ENCODE results near the gene MAPK8IP3. TPM values are rescaled to one million over a fixed set of nuclear protein-coding genes. Genes with fewer than 3 reads are reported as not detected.

MAPK8IP3 gene
- total and polyA plus RNA-seq, 12 donors, result 12.1 to 430 (median 56.1) TPM

GRCh38 chr16:1688807-1689560 is 17.0 kb upstream of the MAPK8IP3 start:
- no peaks in the 10 kb centered on the region for H3K27me3 ChIP-seq
- H3K4me1 ChIP-seq (replicated peaks in 1 of 2), result peaks cover 0 to 8% of the 10 kb centered on the region in 2 donors
- TF ChIP-seq, protein P1, sequence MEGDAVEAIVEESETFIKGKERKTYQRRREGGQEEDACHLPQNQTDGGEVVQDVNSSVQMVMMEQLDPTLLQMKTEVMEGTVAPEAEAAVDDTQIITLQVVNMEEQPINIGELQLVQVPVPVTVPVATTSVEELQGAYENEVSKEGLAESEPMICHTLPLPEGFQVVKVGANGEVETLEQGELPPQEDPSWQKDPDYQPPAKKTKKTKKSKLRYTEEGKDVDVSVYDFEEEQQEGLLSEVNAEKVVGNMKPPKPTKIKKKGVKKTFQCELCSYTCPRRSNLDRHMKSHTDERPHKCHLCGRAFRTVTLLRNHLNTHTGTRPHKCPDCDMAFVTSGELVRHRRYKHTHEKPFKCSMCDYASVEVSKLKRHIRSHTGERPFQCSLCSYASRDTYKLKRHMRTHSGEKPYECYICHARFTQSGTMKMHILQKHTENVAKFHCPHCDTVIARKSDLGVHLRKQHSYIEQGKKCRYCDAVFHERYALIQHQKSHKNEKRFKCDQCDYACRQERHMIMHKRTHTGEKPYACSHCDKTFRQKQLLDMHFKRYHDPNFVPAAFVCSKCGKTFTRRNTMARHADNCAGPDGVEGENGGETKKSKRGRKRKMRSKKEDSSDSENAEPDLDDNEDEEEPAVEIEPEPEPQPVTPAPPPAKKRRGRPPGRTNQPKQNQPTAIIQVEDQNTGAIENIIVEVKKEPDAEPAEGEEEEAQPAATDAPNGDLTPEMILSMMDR (IDR thresholded peaks at IDR 0.05), result no peak
- no peak for TF ChIP-seq POLR2A (IDR thresholded peaks at IDR 0.05)
- H3K36me3 ChIP-seq (replicated peaks in 1 of 2), result peaks cover 0 to 52% of the 10 kb centered on the region in 2 donors
- DNase-seq, result no peak
- intact Hi-C loops (cut with DNase I), result no loop called here
- no peak overlapping the region for H3K4me3 ChIP-seq
- H3K27ac ChIP-seq, result no peak overlapping the region
- 90 to 94% (median 93%) methylated on average over 10 of the region's 10 CpGs for whole genome bisulfite sequencing, 4 donors
- H3K9me3 ChIP-seq (replicated peaks in 1 of 3), result no peaks in the 10 kb centered on the region

GRCh38 chr16:1689853-1690252 is 16.1 kb upstream of the MAPK8IP3 start:
- no peak for DNase-seq
- H3K27ac ChIP-seq, result no peak overlapping the region
- 93 to 98% (median 95%) methylated on average over 8 to 13 of the region's 13 CpGs for WGBS, 4 donors
- intact Hi-C loops (cut with DNase I), result no loop called here
- no peak for TF ChIP-seq POLR2A (IDR thresholded peaks at IDR 0.05)
- peaks cover 0 to 57% of the 10 kb centered on the region in 2 donors for H3K36me3 ChIP-seq (replicated peaks in 1 of 2)
- H3K9me3 ChIP-seq (replicated peaks in 1 of 3), result no peaks in the 10 kb centered on the region
- peaks cover 0 to 8% of the 10 kb centered on the region in 2 donors for H3K4me1 ChIP-seq (replicated peaks in 1 of 2)
- H3K27me3 ChIP-seq, result no peaks in the 10 kb centered on the region
- no peak overlapping the region for H3K4me3 ChIP-seq

DNA sequence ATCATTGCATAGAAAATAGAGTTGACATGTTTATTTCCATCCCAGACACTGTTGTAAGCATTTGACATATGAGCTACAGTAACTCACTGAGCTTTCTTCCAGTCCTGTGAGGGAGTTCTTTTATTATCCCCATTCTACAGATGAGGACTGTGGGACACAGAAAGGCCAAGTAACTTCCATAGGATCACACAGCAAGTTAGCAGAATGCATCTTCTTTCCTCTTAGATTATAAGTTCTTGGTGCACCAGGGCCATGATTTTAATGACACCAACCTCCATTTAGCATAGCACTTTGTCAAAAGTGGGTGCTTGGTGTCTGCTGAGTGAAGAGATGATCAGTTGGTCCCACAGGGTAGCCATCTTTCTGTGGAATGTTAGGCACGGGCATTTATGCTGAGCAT is 15.2 kb upstream of the MAPK8IP3 start:
- Histone ChIP-seq H3K4me1 (replicated peaks in 1 of 2) (peaks cover 0 to 8% of the 10 kb centered on the region in 2 donors), H3K4me3 (no peak overlapping the region), H3K27me3 (no peaks in the 10 kb centered on the region), H3K27ac (peak overlapping the region in 2 of 5 donors; percentile 64 to 66), H3K36me3 (replicated peaks in 1 of 2) (peaks cover 0 to 48% of the 10 kb centered on the region in 2 donors), H3K9me3 (replicated peaks in 1 of 3) (no peaks in the 10 kb centered on the region)
- 54 to 82% (median 64%) methylated on average over 1 of the region's 1 CpG for WGBS, 4 donors
- TF ChIP-seq, protein P1 (IDR thresholded peaks at IDR 0.05), result no peak
- TF ChIP-seq POLR2A (IDR thresholded peaks at IDR 0.05), result no peak
- intact Hi-C loops (cut with DNase I), result no loop called here
- no peak for DNase-seq

GRCh38 chr16:1691276-1691675 is 14.7 kb upstream of the MAPK8IP3 start:
- intact Hi-C loops (cut with DNase I), result no loop called here
- Histone ChIP-seq H3K36me3 (replicated peaks in 1 of 2) (peaks cover 0 to 43% of the 10 kb centered on the region in 2 donors), H3K4me3 (no peak overlapping the region), H3K27ac (peak overlapping the region in 3 of 5 donors; percentile 31 to 66 (median 64)), H3K4me1 (replicated peaks in 1 of 2) (peaks cover 0 to 8% of the 10 kb centered on the region in 2 donors), H3K27me3 (no peaks in the 10 kb centered on the region), H3K9me3 (replicated peaks in 1 of 3) (no peaks in the 10 kb centered on the region)
- TF ChIP-seq, protein P1 (IDR thresholded peaks at IDR 0.05), result peak in 3 of 6 experiments; percentile 7 to 14 (median 11)
- TF ChIP-seq POLR2A (IDR thresholded peaks at IDR 0.05), result no peak
- DNase-seq, result no peak

Data from adrenal gland (tissue), 12 donors.